Measurements from ENCODE around the gene SLC37A1. TPM values are rescaled to one million over a fixed set of nuclear protein-coding genes. Genes with fewer than 3 reads are reported as not detected.
A peak's percentile ranks its signal among the peaks of the same experiment; 100 is the strongest.

Gene SLC37A1
- total RNA-seq, 4 donors from 2014 or later, result 2.3 to 8.8 (median 6.3) TPM

DNA sequence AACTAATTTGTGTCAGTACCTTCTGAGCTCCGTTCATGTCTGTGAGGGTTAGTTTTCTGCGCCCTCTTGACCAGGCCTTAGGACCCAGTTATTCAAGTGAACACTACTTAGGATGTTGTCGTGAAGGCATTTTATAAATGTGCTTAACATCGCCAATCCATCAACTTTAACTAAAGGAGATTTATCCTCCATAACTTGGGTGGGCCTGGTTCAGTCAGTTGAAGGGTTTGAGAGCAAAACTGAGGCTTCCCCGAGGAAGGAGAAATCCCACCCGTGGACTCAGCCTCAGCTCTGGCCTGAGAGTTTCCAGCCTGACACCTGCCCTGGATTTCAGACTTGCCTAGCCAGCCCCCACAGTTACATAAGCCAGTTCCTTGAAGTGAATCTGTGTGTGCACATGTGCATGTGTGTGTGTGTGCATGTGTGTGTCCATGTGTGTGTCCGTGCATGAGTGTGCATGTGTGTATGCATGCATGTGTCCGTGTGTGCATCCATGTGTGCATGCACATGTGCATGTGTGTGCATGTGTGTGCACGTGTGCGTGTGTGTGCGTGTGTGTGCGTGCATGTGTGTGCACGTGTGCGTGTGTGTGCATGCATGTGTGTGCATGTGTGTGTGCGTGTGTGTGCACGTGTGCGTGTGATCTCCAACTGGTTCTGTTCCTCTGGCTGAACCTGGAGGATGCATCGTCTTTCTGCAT, 77.7 kb downstream of the SLC37A1 start:
- Histone ChIP-seq H3K27ac (no peak overlapping the region), H3K4me3 (no peak overlapping the region), H3K4me1 (no peaks in the 10 kb centered on the region), H3K27me3 (no peaks in the 10 kb centered on the region), H3K36me3 (no peaks in the 10 kb centered on the region), H3K9me3 (no peaks in the 10 kb centered on the region)
- intact Hi-C loops (cut with DNase I; ENCODE audit: low total_unique reads), result no loop called here
- no peak for TF ChIP-seq POLR2A (IDR thresholded peaks at IDR 0.05)
- TF ChIP-seq, protein P1, sequence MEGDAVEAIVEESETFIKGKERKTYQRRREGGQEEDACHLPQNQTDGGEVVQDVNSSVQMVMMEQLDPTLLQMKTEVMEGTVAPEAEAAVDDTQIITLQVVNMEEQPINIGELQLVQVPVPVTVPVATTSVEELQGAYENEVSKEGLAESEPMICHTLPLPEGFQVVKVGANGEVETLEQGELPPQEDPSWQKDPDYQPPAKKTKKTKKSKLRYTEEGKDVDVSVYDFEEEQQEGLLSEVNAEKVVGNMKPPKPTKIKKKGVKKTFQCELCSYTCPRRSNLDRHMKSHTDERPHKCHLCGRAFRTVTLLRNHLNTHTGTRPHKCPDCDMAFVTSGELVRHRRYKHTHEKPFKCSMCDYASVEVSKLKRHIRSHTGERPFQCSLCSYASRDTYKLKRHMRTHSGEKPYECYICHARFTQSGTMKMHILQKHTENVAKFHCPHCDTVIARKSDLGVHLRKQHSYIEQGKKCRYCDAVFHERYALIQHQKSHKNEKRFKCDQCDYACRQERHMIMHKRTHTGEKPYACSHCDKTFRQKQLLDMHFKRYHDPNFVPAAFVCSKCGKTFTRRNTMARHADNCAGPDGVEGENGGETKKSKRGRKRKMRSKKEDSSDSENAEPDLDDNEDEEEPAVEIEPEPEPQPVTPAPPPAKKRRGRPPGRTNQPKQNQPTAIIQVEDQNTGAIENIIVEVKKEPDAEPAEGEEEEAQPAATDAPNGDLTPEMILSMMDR (IDR thresholded peaks at IDR 0.05), result no peak
- DNase-seq, result no peak

DNA sequence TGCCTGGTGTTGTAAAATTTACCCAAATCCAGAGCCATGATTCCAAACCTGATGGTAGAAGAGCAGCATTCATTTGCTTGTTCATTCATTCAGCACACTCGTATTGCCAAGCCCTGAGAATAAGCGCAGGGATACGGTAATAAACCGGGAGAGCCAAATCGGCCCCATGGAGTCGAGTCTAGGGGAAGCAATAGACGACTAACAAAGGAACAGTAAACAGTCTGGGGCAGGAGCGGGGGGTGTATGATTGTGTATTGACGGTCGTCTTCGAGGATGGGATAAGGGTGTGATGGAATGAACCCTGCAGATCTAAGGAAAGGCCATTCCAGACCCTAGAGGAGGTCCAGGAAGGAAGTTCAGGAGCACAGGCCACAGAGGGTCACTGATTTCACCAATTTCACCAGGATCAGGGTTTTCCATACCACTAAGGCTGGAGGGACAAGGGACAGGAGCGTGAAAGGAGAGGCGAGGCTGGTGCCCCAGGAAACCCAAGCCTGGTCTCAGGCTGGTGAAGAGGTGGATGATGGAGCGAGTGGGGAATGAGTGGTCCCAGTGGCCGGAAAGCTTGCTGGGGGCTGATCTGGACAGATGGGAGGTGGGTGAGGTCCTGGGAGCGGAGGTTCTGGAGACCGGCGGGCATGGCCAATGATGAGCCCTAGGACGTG, 78.6 kb downstream of the SLC37A1 start:
- DNase-seq, result no peak
- Histone ChIP-seq H3K4me1 (no peaks in the 10 kb centered on the region), H3K27ac (no peak overlapping the region), H3K4me3 (no peak overlapping the region), H3K27me3 (no peaks in the 10 kb centered on the region), H3K36me3 (no peaks in the 10 kb centered on the region), H3K9me3 (no peaks in the 10 kb centered on the region)
- no peak for TF ChIP-seq POLR2A (IDR thresholded peaks at IDR 0.05)
- TF ChIP-seq, protein P1 (IDR thresholded peaks at IDR 0.05), result no peak
- intact Hi-C loops (cut with DNase I; ENCODE audit: low total_unique reads), result no loop called here

DNA sequence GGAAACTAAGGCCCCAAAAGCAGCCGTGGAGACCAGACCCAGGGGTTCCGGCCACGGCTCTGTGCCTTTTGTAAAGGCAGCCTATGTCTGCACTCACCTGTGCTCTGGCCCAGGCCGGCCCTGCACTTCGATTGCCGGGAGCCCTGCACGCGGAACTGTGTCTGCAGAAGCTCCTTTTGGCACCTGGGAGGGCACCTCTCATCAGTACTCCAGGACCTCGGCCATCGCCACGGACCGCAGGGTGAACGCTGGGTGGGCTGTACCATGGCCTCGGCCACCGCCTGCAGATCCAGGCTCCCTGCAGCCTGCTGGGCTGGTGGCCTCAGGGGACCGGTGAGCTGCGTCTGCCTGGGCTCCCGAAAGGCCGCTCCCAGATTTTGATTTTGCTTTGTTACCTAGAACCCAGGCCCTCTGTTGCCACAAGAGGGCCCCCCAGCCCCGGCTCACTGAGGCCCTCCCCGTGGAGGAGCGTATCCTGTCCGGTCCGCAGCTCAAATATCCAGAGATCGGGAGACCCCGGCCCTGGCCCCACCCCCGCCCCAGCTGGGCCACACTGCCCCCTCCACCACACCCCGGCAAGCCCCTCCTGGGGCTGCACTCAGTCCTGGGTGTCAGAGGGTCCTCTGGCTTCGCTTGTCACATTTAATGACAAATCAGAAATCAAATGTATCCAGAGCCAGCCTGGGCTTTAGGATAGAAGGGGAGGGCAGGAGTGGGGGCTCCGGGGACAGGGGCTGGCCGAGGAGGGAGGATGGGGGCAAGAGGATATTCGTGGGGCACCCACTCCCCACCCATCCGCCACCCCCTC, 79.6 kb downstream of the SLC37A1 start:
- Histone ChIP-seq H3K27me3 (no peaks in the 10 kb centered on the region), H3K4me1 (no peaks in the 10 kb centered on the region), H3K4me3 (no peak overlapping the region), H3K36me3 (no peaks in the 10 kb centered on the region), H3K9me3 (no peaks in the 10 kb centered on the region), H3K27ac (no peak overlapping the region)
- intact Hi-C loops (cut with DNase I; ENCODE audit: low total_unique reads), result no loop called here
- no peak for TF ChIP-seq POLR2A (IDR thresholded peaks at IDR 0.05)
- TF ChIP-seq, protein P1 (IDR thresholded peaks at IDR 0.05), result peak; percentile 62 to 78 (median 73)
- DNase-seq, result peak; percentile 53 to 68

DNA sequence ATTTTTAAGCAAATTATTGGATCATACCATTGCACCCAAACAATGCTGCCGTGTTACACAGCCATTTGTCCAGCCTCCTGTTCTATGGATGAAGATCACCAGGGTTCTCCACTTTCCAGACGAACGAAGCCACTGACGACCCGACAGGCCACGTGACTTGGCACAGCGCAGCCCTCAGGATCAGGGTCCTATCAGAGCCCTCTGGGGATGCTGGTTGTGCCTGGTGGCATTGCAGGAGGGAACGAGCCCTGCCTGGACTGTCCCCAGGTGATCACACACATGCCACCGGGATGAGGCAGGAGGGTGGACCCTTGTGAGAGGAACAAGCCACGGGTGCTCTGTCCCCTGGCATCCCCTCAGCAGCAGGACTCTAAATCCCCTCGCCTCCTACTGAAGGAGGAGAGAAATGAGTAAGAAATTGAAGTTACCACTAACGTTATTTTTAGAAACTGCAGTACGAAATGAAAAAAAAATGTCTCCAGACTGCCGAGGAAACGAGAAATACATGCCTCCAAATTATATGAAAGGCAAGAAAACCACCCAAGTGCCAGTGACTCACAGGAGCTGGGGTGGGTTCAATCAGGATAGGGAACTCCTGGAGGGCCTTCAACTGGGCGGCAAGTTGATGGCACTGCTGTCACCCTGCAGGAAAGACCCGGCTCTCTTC, 81.1 kb downstream of the SLC37A1 start:
- Histone ChIP-seq H3K4me3 (no peak overlapping the region), H3K27me3 (no peaks in the 10 kb centered on the region), H3K9me3 (no peaks in the 10 kb centered on the region), H3K36me3 (no peaks in the 10 kb centered on the region), H3K4me1 (no peaks in the 10 kb centered on the region), H3K27ac (no peak overlapping the region)
- no peak for DNase-seq
- intact Hi-C loops (cut with DNase I; ENCODE audit: low total_unique reads), result no loop called here
- TF ChIP-seq, protein P1 (IDR thresholded peaks at IDR 0.05), result no peak
- no peak for TF ChIP-seq POLR2A (IDR thresholded peaks at IDR 0.05)

Measured in uterus (tissue), 4 donors.